GM19395 (cell line): ENCODE measurements around the gene LRP3.

Source experiments
- ATAC-seq: cut with Tn5 transposase; IDR thresholded peaks from one replicate; pipeline ENCODE4 v1.9.1; 2021; ENCODE audit warnings: mild to moderate bottlenecking, moderate library complexity; ENCODE audit not compliant: unreplicated experiment

Gene LRP3

DNA sequence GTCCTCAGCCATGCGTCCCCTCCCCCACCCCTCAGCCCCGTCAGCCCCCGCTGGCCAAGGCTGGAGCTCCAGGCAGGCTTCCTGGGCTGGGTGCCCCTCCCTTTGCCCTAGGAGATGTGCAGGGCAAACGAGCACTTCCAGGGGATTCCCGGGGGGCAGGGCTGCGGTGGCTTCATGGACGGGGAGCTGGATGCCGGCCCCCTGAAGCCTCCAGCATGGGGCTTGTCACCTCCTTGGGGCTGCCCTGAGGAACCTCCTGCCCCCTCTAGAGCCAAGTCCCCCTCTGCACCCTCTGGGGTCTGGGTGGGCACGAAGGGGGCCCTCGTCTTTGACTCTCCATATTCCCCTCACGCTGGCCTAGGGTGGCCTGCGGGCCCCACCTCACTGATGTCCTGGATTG is 56.9 kb downstream of the LRP3 start:
- ATAC-seq, result no peak

GRCh38 chr19:33251526-33252090 is 57.5 kb downstream of the LRP3 start:
- ATAC-seq, result no peak

DNA sequence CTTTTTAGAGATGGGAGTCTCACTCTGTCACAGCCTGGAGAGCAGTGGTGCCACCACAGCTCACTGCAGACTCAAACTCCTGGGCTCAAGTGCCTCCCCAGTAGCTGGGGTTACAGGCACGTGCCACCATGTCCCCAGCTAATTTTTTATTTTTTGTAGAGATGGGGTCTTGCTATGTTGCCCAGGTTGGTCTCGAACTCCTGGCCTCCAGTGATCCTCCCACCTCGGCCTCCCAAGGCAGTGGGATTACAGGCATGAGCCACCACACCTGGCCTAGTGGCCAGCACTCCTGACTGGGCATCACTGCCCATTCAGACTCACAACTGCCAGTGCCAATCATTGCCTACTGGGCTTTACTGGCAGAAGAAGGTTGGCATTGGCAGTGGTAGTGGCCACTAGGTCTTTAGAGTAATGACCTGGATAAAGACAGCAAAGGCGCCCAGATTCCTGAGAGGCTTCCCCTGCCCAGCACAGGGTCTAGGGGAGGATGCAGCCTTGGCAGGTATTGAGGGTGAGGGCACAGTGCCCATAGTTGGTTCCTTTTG is 58.4 kb downstream of the LRP3 start:
- no peak for ATAC-seq

DNA sequence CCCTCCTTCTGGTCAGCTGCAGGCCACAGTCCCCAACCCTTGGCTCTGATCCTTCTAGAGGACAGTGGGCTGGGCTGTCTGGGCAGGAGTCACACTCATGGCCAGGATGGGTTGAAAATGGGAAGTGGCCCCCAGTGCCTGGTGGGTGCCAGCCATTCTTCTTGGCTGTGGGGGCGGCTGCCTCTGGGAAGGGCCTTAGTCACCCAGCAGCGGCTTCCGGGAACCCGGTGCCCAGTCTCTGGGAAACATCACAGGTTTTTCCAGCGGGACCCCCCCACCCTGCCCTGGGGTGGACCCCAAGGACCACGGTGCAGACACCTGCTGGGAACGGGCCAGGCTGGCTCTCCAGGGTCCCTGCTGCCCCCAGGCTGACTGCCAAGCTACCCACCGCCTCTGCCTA is 58.8 kb downstream of the LRP3 start:
- no peak for ATAC-seq

DNA sequence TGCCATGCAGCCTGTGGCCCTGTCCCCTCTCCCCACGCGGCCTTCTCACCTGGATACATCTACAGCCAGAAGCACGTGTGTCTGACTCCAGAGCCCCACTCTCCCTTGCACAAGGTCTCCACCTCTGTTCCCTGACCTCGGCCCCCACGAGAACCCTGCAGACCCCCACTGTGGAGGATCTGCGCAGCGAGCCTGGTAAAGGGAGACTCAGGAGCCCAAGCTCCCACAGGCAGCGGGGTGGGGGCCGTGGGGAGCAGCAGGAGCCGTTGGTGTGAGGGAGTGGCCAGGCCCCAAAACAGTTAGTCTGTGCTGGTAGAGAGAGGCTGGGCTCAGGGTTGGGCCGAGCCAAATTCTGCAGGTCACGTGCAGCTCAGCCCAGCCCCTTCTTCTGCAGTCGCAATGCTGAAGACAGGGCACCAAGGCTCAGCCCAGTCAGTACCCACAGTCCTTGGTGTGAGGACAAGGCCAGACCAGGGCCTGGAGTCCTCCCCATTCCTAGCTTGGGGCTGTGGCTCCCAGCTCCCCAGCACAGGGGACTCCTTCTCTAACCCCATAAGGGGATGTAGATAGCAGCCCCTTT is 60.2 kb downstream of the LRP3 start:
- no peak for ATAC-seq

GRCh38 chr19:33255781-33256180 is 61.7 kb downstream of the LRP3 start:
- no peak for ATAC-seq

DNA sequence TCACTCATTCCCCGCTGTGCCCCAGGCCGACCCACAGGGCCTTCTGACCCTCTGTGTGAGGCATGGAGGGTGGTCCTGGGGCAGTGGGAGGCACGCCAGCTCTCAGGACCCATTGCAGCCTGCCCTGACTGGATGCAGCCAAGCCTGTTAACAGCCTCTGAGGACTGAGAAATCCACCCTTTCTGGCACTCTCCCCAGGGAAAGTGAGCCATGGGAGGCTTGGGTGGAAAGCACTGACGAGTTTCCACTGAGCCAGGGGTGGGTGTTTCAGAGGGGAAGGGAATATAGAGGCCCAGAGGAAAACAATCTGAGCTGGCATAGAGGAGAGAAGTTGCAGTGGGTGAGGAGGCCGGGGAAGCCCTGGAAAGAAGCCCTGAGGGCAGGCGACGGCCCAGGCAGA is 62.1 kb downstream of the LRP3 start:
- ATAC-seq, result no peak

DNA sequence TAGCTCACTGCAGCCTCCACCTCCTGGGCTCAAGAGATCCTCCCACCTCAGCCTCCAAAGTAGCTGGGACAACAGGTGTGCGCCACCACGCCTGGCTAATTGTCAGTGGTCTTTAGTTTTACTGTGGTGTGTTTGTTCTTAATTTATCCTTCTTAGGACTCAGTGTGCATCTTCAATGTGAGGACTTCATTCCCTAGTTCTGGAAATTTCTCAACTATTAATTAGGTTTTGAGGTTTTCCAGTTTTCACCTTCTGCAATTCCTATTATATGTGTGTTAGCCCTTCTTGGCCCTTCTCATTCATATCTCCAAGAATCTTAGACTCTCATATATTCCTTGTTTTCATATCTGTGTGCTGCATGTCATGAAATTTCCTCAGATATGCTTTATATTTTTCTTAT is 63.7 kb downstream of the LRP3 start:
- ATAC-seq, result no peak
